H9 (cell line): ENCODE data around the gene ZC3H15. TPM values are rescaled to one million over a fixed set of nuclear protein-coding genes. Genes with fewer than 3 reads are reported as not detected.

Experiments
- DNase-seq: peaks from one replicate; pipeline ENCODE4 v3.0.0-alpha.2; 2017
- H2AFZ ChIP-seq: one replicate; pipeline ENCODE4 v1.6.1; 2013; ENCODE audit warnings: mild to moderate bottlenecking, low read length, control low read depth, moderate library complexity
- H2AK5ac ChIP-seq: 2 replicates; pipeline ENCODE4 v1.6.1; 2013; ENCODE audit warnings: low read length, control low read depth, mixed read lengths; ENCODE audit not compliant: insufficient read length
- H2BK120ac ChIP-seq: one replicate; pipeline ENCODE4 v1.6.1; 2013; ENCODE audit warnings: low read depth, mild to moderate bottlenecking, low read length, control low read depth, inconsistent platforms; ENCODE audit not compliant: poor library complexity, severe bottlenecking
- H2BK12ac ChIP-seq: 2 replicates; pipeline ENCODE4 v1.6.1; 2013; ENCODE audit warnings: low read length, control low read depth, mixed read lengths, low read depth; ENCODE audit not compliant: insufficient read length
- H2BK15ac ChIP-seq: 2 replicates; pipeline ENCODE4 v1.6.1; 2013; ENCODE audit warnings: low read depth, low read length, control low read depth
- H2BK20ac ChIP-seq: one replicate; pipeline ENCODE4 v1.6.1; 2013; ENCODE audit warnings: low read depth, mild to moderate bottlenecking, low read length, control low read depth, inconsistent platforms; ENCODE audit not compliant: poor library complexity, severe bottlenecking
- H2BK5ac ChIP-seq: 2 replicates; pipeline ENCODE4 v1.6.1; 2013; ENCODE audit warnings: low read length, control low read depth, mixed read lengths; ENCODE audit not compliant: insufficient read length
- H3K14ac ChIP-seq: 2 replicates; pipeline ENCODE4 v1.6.1; 2013; ENCODE audit warnings: low read length, control low read depth; ENCODE audit not compliant: insufficient read depth
- H3K18ac ChIP-seq: 2 replicates; pipeline ENCODE4 v1.6.1; 2013; ENCODE audit warnings: low read depth, mild to moderate bottlenecking, mixed read lengths, low read length, control low read depth; ENCODE audit not compliant: insufficient read length
- H3K23ac ChIP-seq: 2 replicates; pipeline ENCODE4 v1.6.1; 2013; ENCODE audit warnings: low read length, control low read depth, mixed read lengths, low read depth; ENCODE audit not compliant: insufficient read length
- H3K23me2 ChIP-seq: 2 replicates; pipeline ENCODE4 v1.6.1; 2013; ENCODE audit warnings: low read depth, mild to moderate bottlenecking, mixed read lengths, low read length, control low read depth; ENCODE audit not compliant: insufficient read length, poor library complexity, severe bottlenecking
- H3K27ac ChIP-seq: 2 replicates; pipeline ENCODE4 v1.5.1; 2013; ENCODE audit warnings: low read length, control low read depth, mixed read lengths, low read depth; ENCODE audit not compliant: insufficient read length
- H3K27me3 ChIP-seq: 2 replicates; pipeline ENCODE4 v1.6.1; 2013; ENCODE audit warnings: low read length, control low read depth, inconsistent platforms; ENCODE audit not compliant: insufficient read depth
- H3K4ac ChIP-seq: 2 replicates; pipeline ENCODE4 v1.6.1; 2013; ENCODE audit warnings: low read depth, mild to moderate bottlenecking, control low read depth, inconsistent platforms, low read length, moderate library complexity
- H3K4me1 ChIP-seq: 2 replicates; pipeline ENCODE4 v1.6.1; 2013; ENCODE audit warnings: low read length, control low read depth, inconsistent platforms; ENCODE audit not compliant: insufficient read depth
- H3K4me2 ChIP-seq: 2 replicates; pipeline ENCODE4 v1.6.1; 2013; ENCODE audit warnings: low read length, control low read depth, mixed read lengths; ENCODE audit not compliant: insufficient read length, insufficient read depth
- H3K56ac ChIP-seq: 2 replicates; pipeline ENCODE4 v1.6.1; 2013; ENCODE audit warnings: low read depth, mild to moderate bottlenecking, mixed read lengths, low read length, control low read depth; ENCODE audit not compliant: insufficient read length
- H3K79me1 ChIP-seq: 2 replicates; pipeline ENCODE4 v1.6.1; 2013; ENCODE audit warnings: low read depth, mild to moderate bottlenecking, moderate library complexity, low read length, control low read depth, inconsistent platforms; ENCODE audit not compliant: insufficient read depth, poor library complexity, severe bottlenecking
- H3K79me2 ChIP-seq: 2 replicates; pipeline ENCODE4 v1.6.1; 2013; ENCODE audit warnings: low read length, control low read depth, inconsistent platforms; ENCODE audit not compliant: insufficient read depth
- H3K9ac ChIP-seq: 2 replicates; pipeline ENCODE4 v1.6.1; 2013; ENCODE audit warnings: low read length, control low read depth, mixed read lengths; ENCODE audit not compliant: insufficient read length; ENCODE audit errors: extremely low read depth
- H3K9me3 ChIP-seq: one replicate; pipeline ENCODE4 v1.6.1; 2013; ENCODE audit warnings: low read depth, low read length, inconsistent platforms; ENCODE audit not compliant: control insufficient read depth
- H3T11ph ChIP-seq: one replicate; pipeline ENCODE4 v1.6.1; 2013; ENCODE audit warnings: mild to moderate bottlenecking, low read length, control low read depth, inconsistent platforms
- H4K20me1 ChIP-seq: one replicate; pipeline ENCODE4 v1.6.1; 2013; ENCODE audit not compliant: control insufficient read depth, insufficient read length, insufficient read depth
- H4K5ac ChIP-seq: 2 replicates; pipeline ENCODE4 v1.6.1; 2013; ENCODE audit warnings: low read depth, mild to moderate bottlenecking, mixed read lengths, low read length, control low read depth; ENCODE audit not compliant: insufficient read length
- H4K8ac ChIP-seq: replicated peaks from 2 replicates; pipeline ENCODE4 v1.6.1; 2013; ENCODE audit warnings: low read length, control low read depth, mixed read lengths, low read depth; ENCODE audit not compliant: insufficient read length
- H4K91ac ChIP-seq: 2 replicates; pipeline ENCODE4 v1.6.1; 2013; ENCODE audit warnings: low read depth, mild to moderate bottlenecking, moderate library complexity, mixed read lengths, low read length, control low read depth; ENCODE audit not compliant: insufficient read length
- H3K27ac Mint-ChIP-seq, 3 experiments: 2 replicates in 2 of 3; 3 replicates in 1 of 3; pipeline ENCODE4 v1.8.0; 2020 to 2021; ENCODE audit warnings: mixed read lengths in 3 of 3, mild to moderate bottlenecking in 1 of 3, moderate library complexity in 1 of 3
- H3K27me3 Mint-ChIP-seq: 2 replicates; pipeline ENCODE4 v1.8.0; 2021; ENCODE audit warnings: low read depth, mild to moderate bottlenecking, moderate library complexity, mixed read lengths
- H3K36me3 Mint-ChIP-seq, 3 experiments: 2 replicates in 2 of 3; 3 replicates in 1 of 3; pipeline ENCODE4 v1.8.0; 2020 to 2021; ENCODE audit warnings: low read depth in 3 of 3, mixed read lengths in 3 of 3; ENCODE audit not compliant: insufficient read depth in 1 of 3
- H3K4me1 Mint-ChIP-seq, 2 experiments: 2 replicates each; pipeline ENCODE4 v1.8.0; 2020; ENCODE audit warnings: mixed read lengths in 2 of 2
- H3K4me3 Mint-ChIP-seq, 2 experiments: 2 replicates in 1 of 2; 3 replicates in 1 of 2; pipeline ENCODE4 v1.8.0; 2020 to 2021; ENCODE audit warnings: mild to moderate bottlenecking in 2 of 2, mixed read lengths in 2 of 2, moderate library complexity in 1 of 2
- H3K9me3 Mint-ChIP-seq, 2 experiments: 2 replicates in 1 of 2; 3 replicates in 1 of 2; pipeline ENCODE4 v1.8.0; 2020; ENCODE audit warnings: mild to moderate bottlenecking in 2 of 2, mixed read lengths in 2 of 2, moderate library complexity in 1 of 2
- CTCF ChIP-seq: fragments of 200-600 bp; sonication (generic); conservative IDR thresholded peaks from 3 replicates; pipeline ENCODE4 v1.8.0; 2021; ENCODE audit warnings: antibody characterized with exemption, mild to moderate bottlenecking
- WGBS: extraction: QIAGEN DNeasy Blood & Tissue Kit; methylation state at CpG from one replicate; pipeline ENCODE4 v1.1.7; 2013; ENCODE audit warnings: missing lambda C conversion rate, low lambda C conversion rate, mixed read lengths; ENCODE audit not compliant: insufficient read length; ENCODE audit errors: extremely low coverage; 5-methylcytosine and 5-hydroxymethylcytosine counted together
- total RNA-seq: library from RNA; stranded (reverse); gene quantifications from 2 replicates; pipeline ENCODE4 v1.2.1, GENCODE V29; 2021

The ZC3H15 gene
- total RNA-seq, 1 experiment from 2014 or later, result 71.3 TPM

GRCh38 chr2:186459009-186459408 lies 27.1 kb upstream of the ZC3H15 start:
- H3K56ac ChIP-seq, result no peak overlapping the region
- H2BK15ac ChIP-seq, result no peak overlapping the region
- H3K4me1 ChIP-seq, result no peaks in the 10 kb centered on the region
- no peaks in the 10 kb centered on the region for H4K20me1 ChIP-seq
- no peak overlapping the region for H3K23ac ChIP-seq
- H4K8ac ChIP-seq, result no peak overlapping the region
- no peak overlapping the region for H2BK5ac ChIP-seq
- no peak overlapping the region for H3K18ac ChIP-seq
- H2AK5ac ChIP-seq, result no peak overlapping the region
- H3K4ac ChIP-seq, result no peak overlapping the region
- H3K36me3 Mint-ChIP-seq, result no peaks in the 10 kb centered on the region; a peak in 2 of 7 replicates
- no peak overlapping the region for H4K91ac ChIP-seq
- H3K27ac Mint-ChIP-seq, result no peak overlapping the region
- H3K9me3 ChIP-seq, result no peaks in the 10 kb centered on the region
- 0 out of 4 replicates have a peak, but pooled peaks cover 0 to 3% of the 10 kb centered on the region in 2 experiments for H3K4me1 Mint-ChIP-seq
- H3K27ac ChIP-seq, result no peak overlapping the region
- no peak overlapping the region for H3T11ph ChIP-seq
- WGBS, result no CpG with 5 or more reads among the region's 2 CpGs
- peak; percentile 52 for TF ChIP-seq CTCF
- H3K23me2 ChIP-seq, result no peaks in the 10 kb centered on the region
- H3K9me3 Mint-ChIP-seq, result no peaks in the 10 kb centered on the region
- no peak overlapping the region for H2AFZ ChIP-seq
- no peaks in the 10 kb centered on the region for H3K79me2 ChIP-seq
- H3K4me3 Mint-ChIP-seq, result no peak overlapping the region
- no peak for DNase-seq
- no peak overlapping the region for H3K9ac ChIP-seq
- H2BK120ac ChIP-seq, result no peak overlapping the region
- H3K27me3 Mint-ChIP-seq, result no peaks in the 10 kb centered on the region
- H2BK12ac ChIP-seq, result no peak overlapping the region
- H3K27me3 ChIP-seq, result no peaks in the 10 kb centered on the region
- H3K79me1 ChIP-seq, result no peaks in the 10 kb centered on the region
- no peak overlapping the region for H3K4me2 ChIP-seq
- H4K5ac ChIP-seq, result no peak overlapping the region
- no peak overlapping the region for H2BK20ac ChIP-seq
- no peak overlapping the region for H3K14ac ChIP-seq
